NT2/D1 (cell line): ENCODE measurements around the gene CD300LG.
"Not testable (repeated sequence)": the region's sequence is repeated elsewhere in the genome, so short reads cannot be mapped to it uniquely, and the experiment has no call there.

Experiments used
- SUZ12 ChIP-seq: IDR thresholded peaks from 2 replicates; pipeline ENCODE4 v1.6.1; 2011; ENCODE audit not compliant: insufficient read length, insufficient read depth; ENCODE audit errors: extremely low read depth
- YY1 ChIP-seq: IDR thresholded peaks from 2 replicates; pipeline ENCODE4 v1.6.1; 2011; ENCODE audit not compliant: insufficient read length, insufficient read depth
- ZNF274 ChIP-seq: IDR thresholded peaks from 2 replicates; pipeline ENCODE4 v1.6.1; 2011; ENCODE audit warnings: mild to moderate bottlenecking, low read depth, low read length

DNA sequence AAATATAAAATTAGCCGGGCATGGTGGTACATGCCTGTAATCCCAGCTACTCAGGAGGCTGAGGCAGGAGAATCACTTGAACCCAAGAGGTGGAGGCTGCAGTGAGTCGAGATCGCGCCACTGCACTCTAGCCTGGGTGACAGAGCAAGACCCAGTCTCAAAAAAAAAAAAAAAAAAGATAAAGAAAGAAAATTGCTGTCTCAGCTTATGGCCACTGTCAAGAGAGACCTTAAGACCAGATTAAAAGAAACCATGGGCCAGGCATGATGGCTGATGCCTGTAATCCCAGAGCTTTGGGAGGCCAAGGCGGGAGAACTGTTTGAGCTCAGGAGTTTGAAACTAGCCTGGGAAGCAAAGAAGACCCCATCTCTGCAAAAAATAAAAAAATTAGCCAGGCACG is 22.1 kb downstream of the CD300LG start:
- TF ChIP-seq ZNF274, YY1, SUZ12: not testable (repeated sequence)
